Heart left ventricle (tissue), 13 donors: Measurements from ENCODE around the gene ADGB.

Source experiments
- CTCF ChIP-seq, 12 donors: fragments of 200-600 bp; sonication (generic) in 4 of 12; IDR thresholded peaks; one replicate each; pipeline versions ENCODE4 v1.5.0 to v1.8.0; 2018 to 2022; ENCODE audit warnings: antibody characterized with exemption in 12 of 12, mild to moderate bottlenecking in 5 of 12
- POLR2A ChIP-seq, 2 donors: fragments of 450-650 bp; IDR thresholded peaks; one replicate each; pipeline ENCODE4 v1.6.1; 2017; ENCODE audit warnings: antibody characterized with exemption in 2 of 2, mild to moderate bottlenecking in 2 of 2, moderate library complexity in 2 of 2
- donor health status: ischemic (EF 13 %, LVEDD 7.1; RV severe dilation, severe dysfunction).
- donor health status: DM: no; HTN: yes; CAD: no.
- donor health status: DM: no; HTN: no; CAD: no.
- donor health status: ischemic (EF 25% LVEDD 6.9; RV normal size, moderate dysfunction).
- donor health status: ischemic (EF 25% LVEDD 5.7; RV mildly dilated, moderate dysfunction).
- donor health status: ischemic (EF 35%, LVEDD 5.7; RV mildly dilated, moderate dysfunction).
- donor health status: nonischemic (EF 11% LVEDD 7.7; RV severe dilation, severe dysfunction).
- donor health status: DM: yes; HTN: yes; CAD: no.
- donor health status: PGD.
- donor health status: ischemic (EF 29% LVEDD 5.4; RV normal size, mild dysfunction).
- donor health status: nonischemic (EF 23%, LVEDD 6.1; RV moderate dilation, normal function).

- TF ChIP-seq CTCF (IDR thresholded peaks at IDR 0.05) (no peak), POLR2A (IDR thresholded peaks at IDR 0.05) (no peak)
These were observed 251.6 kb downstream of the ADGB start for GRCh38 chr6:146850238-146850896.
